ENCODE data around the gene PSME2. TPM values are rescaled to one million over a fixed set of nuclear protein-coding genes. Genes with fewer than 3 reads are reported as not detected.
A peak's percentile ranks its signal among the peaks of the same experiment; 100 is the strongest.

PSME2 gene
- total and polyA plus RNA-seq, 9 of the 15 experiments (the other 6 are each of a cell fraction or from before 2014, with no cell fraction given), result 111 to 579 (median 159) TPM

- no peak for TF ChIP-seq ZNF518B (CRISPR knock-in tag; IDR thresholded peaks at IDR 0.05)
- TF ChIP-seq CBX1 (IDR thresholded peaks at IDR 0.05; ENCODE audit: low read depth), result no peak; the same call in 1 of the 2 replicates
- no peak for TF ChIP-seq BMI1 (IDR thresholded peaks at IDR 0.05; ENCODE audit: low read length)
- TF ChIP-seq PHB2 (IDR thresholded peaks at IDR 0.05; ENCODE audit: low read depth), result no peak
- no peak for TF ChIP-seq CREB5 (CRISPR knock-in tag; IDR thresholded peaks at IDR 0.05)
- TF ChIP-seq ZBTB5 (IDR thresholded peaks at IDR 0.05), result no peak
- no peak for TF ChIP-seq NFYB (IDR thresholded peaks at IDR 0.05; ENCODE audit: extremely low read depth, insufficient read length)
- no peak for TF ChIP-seq ARID3B (CRISPR knock-in tag; IDR thresholded peaks at IDR 0.05; ENCODE audit: borderline replicate concordance)
- no peak for TF ChIP-seq HLTF (IDR thresholded peaks at IDR 0.05)
- TF ChIP-seq CREB3L1 (IDR thresholded peaks at IDR 0.05; ENCODE audit: borderline replicate concordance, low read depth), result peak; percentile 53; the same call in 1 of the 2 replicates
- TF ChIP-seq ARID3A (IDR thresholded peaks at IDR 0.05; ENCODE audit: borderline replicate concordance, low read depth, low read length), result no peak
- no peak for TF ChIP-seq RBM39 (optimal IDR thresholded peaks at IDR 0.05; ENCODE audit: low read depth, low read length)
- no peak for TF ChIP-seq ZNF512 (tag; IDR thresholded peaks at IDR 0.05)
These were observed 32.4 kb downstream of the PSME2 start (continued) for GRCh38 chr14:24113801-24114531.

All from K562 (cell line).